ENCODE results near the gene CDK17.

Gene CDK17

DNA sequence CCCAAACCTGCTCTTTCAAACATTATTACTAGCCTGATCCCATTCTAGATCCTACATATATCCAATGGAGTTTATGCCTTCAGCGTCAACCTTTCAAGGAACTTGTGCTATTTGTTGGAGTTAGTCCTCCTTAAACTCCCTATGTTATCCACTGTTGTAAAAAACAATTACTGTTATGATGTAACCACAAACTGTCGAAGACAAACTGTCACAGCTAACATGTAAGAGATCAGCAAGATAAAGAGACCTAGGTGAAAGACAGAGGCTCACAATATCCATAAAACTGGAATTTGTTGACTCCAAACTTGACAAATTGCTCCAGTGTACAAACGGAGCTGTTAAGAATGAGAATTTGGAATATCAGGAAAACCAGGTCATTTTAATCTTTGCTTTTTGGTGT is 70.7 kb downstream of the CDK17 start:
- peaks cover 51% of the 10 kb centered on the region for H3K4me1 ChIP-seq (ENCODE audit: insufficient read depth, low read length, poor library complexity, severe bottlenecking)
- TF ChIP-seq EZH2phosphoT487 (IDR thresholded peaks at IDR 0.05; ENCODE audit: borderline replicate concordance) = no peak
- TF ChIP-seq, protein P1, sequence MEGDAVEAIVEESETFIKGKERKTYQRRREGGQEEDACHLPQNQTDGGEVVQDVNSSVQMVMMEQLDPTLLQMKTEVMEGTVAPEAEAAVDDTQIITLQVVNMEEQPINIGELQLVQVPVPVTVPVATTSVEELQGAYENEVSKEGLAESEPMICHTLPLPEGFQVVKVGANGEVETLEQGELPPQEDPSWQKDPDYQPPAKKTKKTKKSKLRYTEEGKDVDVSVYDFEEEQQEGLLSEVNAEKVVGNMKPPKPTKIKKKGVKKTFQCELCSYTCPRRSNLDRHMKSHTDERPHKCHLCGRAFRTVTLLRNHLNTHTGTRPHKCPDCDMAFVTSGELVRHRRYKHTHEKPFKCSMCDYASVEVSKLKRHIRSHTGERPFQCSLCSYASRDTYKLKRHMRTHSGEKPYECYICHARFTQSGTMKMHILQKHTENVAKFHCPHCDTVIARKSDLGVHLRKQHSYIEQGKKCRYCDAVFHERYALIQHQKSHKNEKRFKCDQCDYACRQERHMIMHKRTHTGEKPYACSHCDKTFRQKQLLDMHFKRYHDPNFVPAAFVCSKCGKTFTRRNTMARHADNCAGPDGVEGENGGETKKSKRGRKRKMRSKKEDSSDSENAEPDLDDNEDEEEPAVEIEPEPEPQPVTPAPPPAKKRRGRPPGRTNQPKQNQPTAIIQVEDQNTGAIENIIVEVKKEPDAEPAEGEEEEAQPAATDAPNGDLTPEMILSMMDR (conservative IDR thresholded peaks at IDR 0.05; ENCODE audit: low read length) = no peak
- H3K79me2 ChIP-seq (ENCODE audit: insufficient read depth, low read length) = peaks cover 76% of the 10 kb centered on the region
- peaks cover 14% of the 10 kb centered on the region for H3K36me3 ChIP-seq (ENCODE audit: insufficient read depth, low read length)
- H2AFZ ChIP-seq (ENCODE audit: low read length) = no peak overlapping the region
- no peaks in the 10 kb centered on the region for H3K9me2 ChIP-seq (replicated peaks; ENCODE audit: low read depth, low read length)
- H3K4me3 ChIP-seq (ENCODE audit: low read length, poor library complexity, severe bottlenecking) = peak overlapping the region; percentile 58
- peak overlapping the region; percentile 58 for H3K9ac ChIP-seq (ENCODE audit: low read depth, low read length, poor library complexity, severe bottlenecking)
- H3K27me3 ChIP-seq (ENCODE audit: insufficient read depth, low read length, poor library complexity, severe bottlenecking) = no peaks in the 10 kb centered on the region
- H4K20me1 ChIP-seq (ENCODE audit: insufficient read depth, low read length, poor library complexity, severe bottlenecking) = no peaks in the 10 kb centered on the region
- H3K9me3 ChIP-seq (ENCODE audit: insufficient read depth, low read depth, low read length) = no peaks in the 10 kb centered on the region
- no peaks in the 10 kb centered on the region for H3F3A ChIP-seq (ENCODE audit: low read depth)
- H3K4me2 ChIP-seq (ENCODE audit: low read depth, low read length, poor library complexity, severe bottlenecking) = peak overlapping the region; percentile 76

DNA sequence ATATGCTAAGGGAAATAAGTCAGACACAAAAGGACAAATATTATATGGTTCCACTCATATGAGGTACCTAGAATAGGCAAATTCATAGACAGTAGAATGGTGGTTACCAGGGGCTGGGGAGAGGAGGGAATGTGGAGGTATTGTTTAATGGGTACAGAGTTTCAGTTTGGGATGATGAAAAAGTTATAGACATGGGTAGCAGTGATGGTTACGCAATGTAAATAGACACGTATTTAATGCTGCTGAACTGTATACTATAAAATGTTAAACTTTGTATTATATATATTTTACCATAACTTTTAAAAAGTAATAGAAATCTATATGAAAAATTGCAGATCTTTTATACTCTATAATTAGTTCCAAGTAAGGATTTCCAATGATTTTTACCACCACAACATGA is 71.2 kb downstream of the CDK17 start:
- TF ChIP-seq EZH2phosphoT487 (IDR thresholded peaks at IDR 0.05; ENCODE audit: borderline replicate concordance) = no peak
- TF ChIP-seq, protein P1 (conservative IDR thresholded peaks at IDR 0.05; ENCODE audit: low read length) = no peak
- Histone ChIP-seq H3K4me1 (ENCODE audit: insufficient read depth, low read length, poor library complexity, severe bottlenecking) (peaks cover 50% of the 10 kb centered on the region), H3K27me3 (ENCODE audit: insufficient read depth, low read length, poor library complexity, severe bottlenecking) (no peaks in the 10 kb centered on the region), H3K79me2 (ENCODE audit: insufficient read depth, low read length) (peaks cover 78% of the 10 kb centered on the region), H3K36me3 (ENCODE audit: insufficient read depth, low read length) (peaks cover 19% of the 10 kb centered on the region), H3K4me3 (ENCODE audit: low read length, poor library complexity, severe bottlenecking) (peak overlapping the region; percentile 58), H3K9me2 (replicated peaks; ENCODE audit: low read depth, low read length) (no peaks in the 10 kb centered on the region), H2AFZ (ENCODE audit: low read length) (no peak overlapping the region), H3F3A (ENCODE audit: low read depth) (no peaks in the 10 kb centered on the region), H4K20me1 (ENCODE audit: insufficient read depth, low read length, poor library complexity, severe bottlenecking) (no peaks in the 10 kb centered on the region), H3K9ac (ENCODE audit: low read depth, low read length, poor library complexity, severe bottlenecking) (peak overlapping the region; percentile 58), H3K9me3 (ENCODE audit: insufficient read depth, low read depth, low read length) (no peaks in the 10 kb centered on the region), H3K4me2 (ENCODE audit: low read depth, low read length, poor library complexity, severe bottlenecking) (peak overlapping the region; percentile 76)

DNA sequence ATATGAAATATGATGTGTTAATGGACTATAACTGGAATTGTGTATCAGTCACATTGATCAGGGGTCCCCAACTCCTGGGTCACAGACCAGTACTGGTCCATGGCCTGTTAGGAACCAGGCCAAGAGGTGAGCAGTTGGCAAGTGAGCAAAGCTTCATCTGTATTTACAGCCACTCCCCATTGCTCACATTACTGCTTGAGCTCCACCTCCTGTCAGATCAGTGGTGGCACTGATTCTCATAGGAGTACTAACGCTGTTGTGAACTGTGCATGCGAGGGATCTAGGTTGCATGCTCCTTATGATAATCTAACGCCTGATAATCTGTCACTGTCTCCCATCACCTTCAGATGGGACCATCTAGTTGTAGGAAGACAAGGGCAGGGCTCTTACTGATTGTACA is 72.3 kb downstream of the CDK17 start:
- no peak overlapping the region for H3K4me3 ChIP-seq (ENCODE audit: low read length, poor library complexity, severe bottlenecking)
- H3K4me1 ChIP-seq (ENCODE audit: insufficient read depth, low read length, poor library complexity, severe bottlenecking) = peaks cover 44% of the 10 kb centered on the region
- H3K79me2 ChIP-seq (ENCODE audit: insufficient read depth, low read length) = peaks cover 71% of the 10 kb centered on the region

More for the DNA sequence above, 72.3 kb downstream of the CDK17 start:
- Histone ChIP-seq H3K27me3 (ENCODE audit: insufficient read depth, low read length, poor library complexity, severe bottlenecking) (no peaks in the 10 kb centered on the region), H3K9me3 (ENCODE audit: insufficient read depth, low read depth, low read length) (no peaks in the 10 kb centered on the region), H3K4me2 (ENCODE audit: low read depth, low read length, poor library complexity, severe bottlenecking) (no peak overlapping the region), H3K36me3 (ENCODE audit: insufficient read depth, low read length) (peaks cover 29% of the 10 kb centered on the region), H3F3A (ENCODE audit: low read depth) (no peaks in the 10 kb centered on the region), H2AFZ (ENCODE audit: low read length) (no peak overlapping the region), H3K9me2 (replicated peaks; ENCODE audit: low read depth, low read length) (no peaks in the 10 kb centered on the region), H3K9ac (ENCODE audit: low read depth, low read length, poor library complexity, severe bottlenecking) (no peak overlapping the region), H4K20me1 (ENCODE audit: insufficient read depth, low read length, poor library complexity, severe bottlenecking) (no peaks in the 10 kb centered on the region)
- TF ChIP-seq EZH2phosphoT487 (IDR thresholded peaks at IDR 0.05; ENCODE audit: borderline replicate concordance) = no peak
- TF ChIP-seq, protein P1 (conservative IDR thresholded peaks at IDR 0.05; ENCODE audit: low read length) = no peak
